Hepatic stellate cell (primary cell): Measurements from ENCODE around the gene SLC25A34.

Experiments
- DNase-seq: peaks from one replicate; pipeline ENCODE4 v3.0.0; 2011; ENCODE audit warnings: low spot score

SLC25A34 gene

GRCh38 chr1:15733218-15733725 is 2.8 kb upstream of the SLC25A34 start:
- DNase-seq: no peak

- DNase-seq: no peak
Measured at GRCh38 chr1:15733726-15734226, 2.3 kb upstream of the SLC25A34 start.

GRCh38 chr1:15734296-15734695 is 1.8 kb upstream of the SLC25A34 start:
- no peak for DNase-seq

- DNase-seq: no peak
Measured at GRCh38 chr1:15734901-15735300, 1.2 kb upstream of the SLC25A34 start.

GRCh38 chr1:15735304-15736037 is 587 bp upstream of the SLC25A34 start:
- DNase-seq: no peak

- no peak for DNase-seq
Measured at GRCh38 chr1:15736892-15737261, 819 bp downstream of the SLC25A34 start.

- DNase-seq: no peak
Measured at GRCh38 chr1:15737324-15738319, 1.6 kb downstream of the SLC25A34 start.

GRCh38 chr1:15738416-15739113 is 2.5 kb downstream of the SLC25A34 start:
- no peak for DNase-seq

GRCh38 chr1:15739259-15739658 is 3.2 kb downstream of the SLC25A34 start:
- DNase-seq: no peak

- DNase-seq: no peak
Measured at GRCh38 chr1:15739745-15740144, 3.7 kb downstream of the SLC25A34 start.

GRCh38 chr1:15740924-15741850 is 5.1 kb downstream of the SLC25A34 start:
- DNase-seq: peak; percentile 87

- DNase-seq: no peak
Measured at GRCh38 chr1:15742339-15742801, 6.3 kb downstream of the SLC25A34 start, which contains the start of gene TMEM82. Gene TMEM82, plus strand, starts transcription at chr1:15742499. Its CDS starts 61 bp downstream, at chr1:15742560.

GRCh38 chr1:15744122-15744679 is 8.1 kb downstream of the SLC25A34 start:
- no peak for DNase-seq

- no peak for DNase-seq
Measured at GRCh38 chr1:15747378-15747777, 11.3 kb downstream of the SLC25A34 start.

- no peak for DNase-seq
Measured at GRCh38 chr1:15748264-15748663, 12.2 kb downstream of the SLC25A34 start.

- no peak for DNase-seq
Measured at GRCh38 chr1:15748690-15749398, 12.8 kb downstream of the SLC25A34 start.

- peak; percentile 34 for DNase-seq
Measured at GRCh38 chr1:15749399-15750291, 13.6 kb downstream of the SLC25A34 start.

GRCh38 chr1:15750924-15751323 is 14.9 kb downstream of the SLC25A34 start:
- DNase-seq: no peak

- DNase-seq: no peak
Measured at GRCh38 chr1:15751717-15752116, 15.7 kb downstream of the SLC25A34 start.
